Measurements from ENCODE around the gene PWWP2A. TPM values are rescaled to one million over a fixed set of nuclear protein-coding genes. Genes with fewer than 3 reads are reported as not detected.

Gene PWWP2A
- total and polyA plus RNA-seq, 2 of the 4 experiments (the other 2 are of a cell fraction), result 8.8 to 12.5 TPM

DNA sequence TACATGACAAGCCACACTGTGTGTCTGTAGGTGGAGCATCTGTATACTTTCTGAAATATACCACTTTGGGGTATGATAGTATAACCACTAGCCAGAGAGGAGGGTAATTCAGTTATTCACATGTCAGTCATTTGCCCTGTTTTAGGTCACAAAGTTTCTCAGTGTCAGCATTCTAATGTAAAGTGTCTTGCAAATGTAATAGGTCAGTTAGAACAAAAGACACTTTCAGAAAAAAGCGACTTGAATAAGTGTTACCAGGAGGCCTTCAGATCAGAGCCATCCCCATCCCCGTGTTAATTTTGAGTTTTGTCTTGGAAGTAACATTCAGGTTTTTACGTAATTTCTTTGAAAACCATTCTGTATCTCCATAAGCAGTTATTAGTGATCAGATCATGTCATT lies 76.6 kb downstream of the PWWP2A start:
- Histone ChIP-seq H3K9ac (ENCODE audit: low read depth, low read length) (no peak overlapping the region), H2BK20ac (ENCODE audit: low read depth, low read length) (no peak overlapping the region), H3K23ac (ENCODE audit: low read depth, low read length) (no peak overlapping the region), H4K20me1 (ENCODE audit: insufficient read depth, low read length) (no peaks in the 10 kb centered on the region), H2AFZ (replicated peaks; ENCODE audit: low read length, poor library complexity) (no peak overlapping the region), H3K14ac (replicated peaks; ENCODE audit: low read depth, low read length) (no peak overlapping the region), H2AK9ac (replicated peaks; ENCODE audit: low read depth, low read length, poor library complexity) (no peak overlapping the region), H3K4me2 (ENCODE audit: low read depth, low read length) (no peak overlapping the region), H3K9me3 (ENCODE audit: control insufficient read depth, insufficient read depth, low read length) (no peaks in the 10 kb centered on the region), H4K91ac (ENCODE audit: insufficient read depth, low read depth, low read length) (no peak overlapping the region), H4K5ac (ENCODE audit: low read depth, low read length) (no peak overlapping the region), H3K4me3 (ENCODE audit: insufficient read depth, low read depth, low read length) (no peak overlapping the region), H3K4me1 (ENCODE audit: control insufficient read depth, insufficient read depth, low read length) (no peaks in the 10 kb centered on the region), H3K4ac (ENCODE audit: low read depth, low read length) (no peak overlapping the region), H3K18ac (ENCODE audit: low read depth, low read length) (no peak overlapping the region), H3K27me3 (ENCODE audit: control insufficient read depth, insufficient read depth, low read length) (no peaks in the 10 kb centered on the region), H3K36me3 (ENCODE audit: control insufficient read depth, insufficient read depth, low read length) (peaks cover 9% of the 10 kb centered on the region), H3K56ac (ENCODE audit: extremely low read depth, insufficient read depth, low read length) (no peak overlapping the region), H3K27ac (ENCODE audit: insufficient read depth, low read length) (no peak overlapping the region), H2AK5ac (ENCODE audit: low read depth, low read length) (no peak overlapping the region), H3K9me1 (ENCODE audit: insufficient read depth, low read length) (peaks cover 4% of the 10 kb centered on the region; the same call in 1 of the 2 replicates), H2BK15ac (ENCODE audit: low read depth, low read length) (no peak overlapping the region), H2BK120ac (ENCODE audit: low read depth, low read length) (no peak overlapping the region), H3K79me1 (ENCODE audit: low read depth in 1 of 2, low read length in 2 of 2) (peaks cover 0 to 8% of the 10 kb centered on the region in 2 experiments; a peak in 3 of 4 replicates), H4K8ac (ENCODE audit: low read depth in 2 of 2, low read length in 2 of 2) (no peak overlapping the region), H2BK5ac (ENCODE audit: low read depth, low read length, poor library complexity, severe bottlenecking) (no peak overlapping the region)
- ATAC-seq (ENCODE audit: low read depth) (no peak), DNase-seq (no peak)
- intact Hi-C loops (cut with micrococcal nuclease) (loop anchor here (5.0 kb wide), 1 partner anchor 35 kb away; no protein-coding TSS in a partner anchor), dilution Hi-C loops (cut with HindIII; ENCODE audit: low sequenced_read_pairs, unreplicated experiment) (no loop called here), in situ Hi-C loops (cut with MboI; ENCODE audit: low sequenced_read_pairs) (no loop called here)
- TF ChIP-seq BHLHE40 (IDR thresholded peaks at IDR 0.05; ENCODE audit: low read depth, low read length) (no peak), MAFK (IDR thresholded peaks at IDR 0.05; ENCODE audit: low read depth, low read length) (no peak), CHD1 (IDR thresholded peaks at IDR 0.05; ENCODE audit: low read depth, low read length) (no peak), RCOR1 (IDR thresholded peaks at IDR 0.05; ENCODE audit: insufficient replicate concordance, low read length) (no peak), FOS (IDR thresholded peaks at IDR 0.05; ENCODE audit: low read depth, low read length) (no peak), MAZ (IDR thresholded peaks at IDR 0.05; ENCODE audit: borderline replicate concordance, low read depth, low read length) (no peak), SMC3 (IDR thresholded peaks at IDR 0.05; ENCODE audit: low read depth, low read length) (no peak), POLR2A (IDR thresholded peaks at IDR 0.05; ENCODE audit: low read depth, low read length) (no peak)
- TF ChIP-seq, protein P1, sequence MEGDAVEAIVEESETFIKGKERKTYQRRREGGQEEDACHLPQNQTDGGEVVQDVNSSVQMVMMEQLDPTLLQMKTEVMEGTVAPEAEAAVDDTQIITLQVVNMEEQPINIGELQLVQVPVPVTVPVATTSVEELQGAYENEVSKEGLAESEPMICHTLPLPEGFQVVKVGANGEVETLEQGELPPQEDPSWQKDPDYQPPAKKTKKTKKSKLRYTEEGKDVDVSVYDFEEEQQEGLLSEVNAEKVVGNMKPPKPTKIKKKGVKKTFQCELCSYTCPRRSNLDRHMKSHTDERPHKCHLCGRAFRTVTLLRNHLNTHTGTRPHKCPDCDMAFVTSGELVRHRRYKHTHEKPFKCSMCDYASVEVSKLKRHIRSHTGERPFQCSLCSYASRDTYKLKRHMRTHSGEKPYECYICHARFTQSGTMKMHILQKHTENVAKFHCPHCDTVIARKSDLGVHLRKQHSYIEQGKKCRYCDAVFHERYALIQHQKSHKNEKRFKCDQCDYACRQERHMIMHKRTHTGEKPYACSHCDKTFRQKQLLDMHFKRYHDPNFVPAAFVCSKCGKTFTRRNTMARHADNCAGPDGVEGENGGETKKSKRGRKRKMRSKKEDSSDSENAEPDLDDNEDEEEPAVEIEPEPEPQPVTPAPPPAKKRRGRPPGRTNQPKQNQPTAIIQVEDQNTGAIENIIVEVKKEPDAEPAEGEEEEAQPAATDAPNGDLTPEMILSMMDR (conservative IDR thresholded peaks at IDR 0.05; ENCODE audit: low read depth, low read length), result no peak
- TF ChIP-seq, protein P2, sequence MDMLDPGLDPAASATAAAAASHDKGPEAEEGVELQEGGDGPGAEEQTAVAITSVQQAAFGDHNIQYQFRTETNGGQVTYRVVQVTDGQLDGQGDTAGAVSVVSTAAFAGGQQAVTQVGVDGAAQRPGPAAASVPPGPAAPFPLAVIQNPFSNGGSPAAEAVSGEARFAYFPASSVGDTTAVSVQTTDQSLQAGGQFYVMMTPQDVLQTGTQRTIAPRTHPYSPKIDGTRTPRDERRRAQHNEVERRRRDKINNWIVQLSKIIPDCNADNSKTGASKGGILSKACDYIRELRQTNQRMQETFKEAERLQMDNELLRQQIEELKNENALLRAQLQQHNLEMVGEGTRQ (IDR thresholded peaks at IDR 0.05; ENCODE audit: low read depth, low read length), result no peak
- no CpG with 5 or more reads among the region's 3 CpGs for WGBS, 2 experiments (ENCODE audit: extremely low coverage in 2 of 2, insufficient read length in 1 of 2)
- POLR2A ChIA-PET (ENCODE audit: unreplicated experiment), result no interaction called here
- CTCF ChIA-PET, result no interaction called here
- no TSS peak for BruUV-seq (replicated peaks)

All from IMR-90 (cell line).